ENCODE data around the gene TLX3. TPM values are rescaled to one million over a fixed set of nuclear protein-coding genes. Genes with fewer than 3 reads are reported as not detected.

TLX3 gene
- total and polyA plus RNA-seq, 2 of the 4 experiments (the other 2 are of a cell fraction) = not detected

- in situ Hi-C loops (cut with MboI; ENCODE audit: low sequenced_read_pairs) (loop anchor here (5.0 to 25.0 kb wide), 2 partner anchors 343 to 583 kb away; no protein-coding TSS in a partner anchor), intact Hi-C loops (cut with micrococcal nuclease) (no loop called here), dilution Hi-C loops (cut with HindIII; ENCODE audit: low sequenced_read_pairs, unreplicated experiment) (no loop called here)
- no peak overlapping the region for H3K9ac ChIP-seq (ENCODE audit: low read depth, low read length)
- H3K4me3 ChIP-seq (ENCODE audit: insufficient read depth, low read depth, low read length) = no peak overlapping the region
- no peaks in the 10 kb centered on the region for H3K36me3 ChIP-seq (ENCODE audit: control insufficient read depth, insufficient read depth, low read length)
- no peak overlapping the region for H4K8ac ChIP-seq (ENCODE audit: low read depth in 2 of 2, low read length in 2 of 2)
- no peak overlapping the region for H3K56ac ChIP-seq (ENCODE audit: extremely low read depth, insufficient read depth, low read length)
- H4K91ac ChIP-seq (ENCODE audit: insufficient read depth, low read depth, low read length) = no peak overlapping the region
- no peak for TF ChIP-seq MAZ (IDR thresholded peaks at IDR 0.05; ENCODE audit: borderline replicate concordance, low read depth, low read length)
- no peak for TF ChIP-seq USF2 (IDR thresholded peaks at IDR 0.05; ENCODE audit: low read depth, low read length)
- TF ChIP-seq MAFK (IDR thresholded peaks at IDR 0.05; ENCODE audit: low read depth, low read length) = no peak
- no peak for TF ChIP-seq CTCF (conservative IDR thresholded peaks at IDR 0.05; ENCODE audit: low read depth, low read length)
- TF ChIP-seq CEBPB (IDR thresholded peaks at IDR 0.05; ENCODE audit: low read depth, low read length) = no peak
- TF ChIP-seq RAD21 (IDR thresholded peaks at IDR 0.05; ENCODE audit: low read length) = no peak
- no peak for TF ChIP-seq RFX5 (IDR thresholded peaks at IDR 0.05; ENCODE audit: low read depth, low read length)
- no peak for TF ChIP-seq BHLHE40 (IDR thresholded peaks at IDR 0.05; ENCODE audit: low read depth, low read length)
- TF ChIP-seq RCOR1 (IDR thresholded peaks at IDR 0.05; ENCODE audit: insufficient replicate concordance, low read length) = no peak
- no peak for TF ChIP-seq FOS (IDR thresholded peaks at IDR 0.05; ENCODE audit: low read depth, low read length)
- TF ChIP-seq MXI1 (IDR thresholded peaks at IDR 0.05; ENCODE audit: borderline replicate concordance, low read depth, low read length) = no peak
- no peak for TF ChIP-seq NFE2L2 (IDR thresholded peaks at IDR 0.05; ENCODE audit: low read depth, low read length)
- no peak for TF ChIP-seq POLR2A (IDR thresholded peaks at IDR 0.05; ENCODE audit: low read depth, low read length)
- TF ChIP-seq ELK1 (IDR thresholded peaks at IDR 0.05; ENCODE audit: borderline replicate concordance, low read depth, low read length) = no peak
- TF ChIP-seq CHD1 (IDR thresholded peaks at IDR 0.05; ENCODE audit: low read depth, low read length) = no peak
- no peak overlapping the region for H2AFZ ChIP-seq (replicated peaks; ENCODE audit: low read length, poor library complexity)
- no peak overlapping the region for H2BK15ac ChIP-seq (ENCODE audit: low read depth, low read length)
- no peak overlapping the region for H2AK9ac ChIP-seq (replicated peaks; ENCODE audit: low read depth, low read length, poor library complexity)
- no peak overlapping the region for H3K23ac ChIP-seq (ENCODE audit: low read depth, low read length)
- no peak overlapping the region for H3K18ac ChIP-seq (ENCODE audit: low read depth, low read length)
- H3K9me1 ChIP-seq (ENCODE audit: insufficient read depth, low read length) = no peaks in the 10 kb centered on the region
- no peak overlapping the region for H3K4ac ChIP-seq (ENCODE audit: low read depth, low read length)
- DNase-seq (no peak), ATAC-seq (ENCODE audit: low read depth) (no peak)
- no peak overlapping the region for H3K14ac ChIP-seq (replicated peaks; ENCODE audit: low read depth, low read length)
- peaks cover 1% of the 10 kb centered on the region; the same call in 1 of the 2 replicates for H3K9me3 ChIP-seq (ENCODE audit: control insufficient read depth, insufficient read depth, low read length)
- no peak overlapping the region for H2BK5ac ChIP-seq (ENCODE audit: low read depth, low read length, poor library complexity, severe bottlenecking)
- 60% methylated on average over 3 of the region's 8 CpGs; no CpG with 5 or more reads in 1 of the 2 experiments for whole genome bisulfite sequencing, 2 experiments (ENCODE audit: extremely low coverage in 2 of 2, insufficient read length in 1 of 2)
- H2BK120ac ChIP-seq (ENCODE audit: low read depth, low read length) = no peak overlapping the region
- POLR2A ChIA-PET (ENCODE audit: unreplicated experiment) = no interaction called here
- H3K4me1 ChIP-seq (ENCODE audit: control insufficient read depth, insufficient read depth, low read length) = no peaks in the 10 kb centered on the region
- H4K20me1 ChIP-seq (ENCODE audit: insufficient read depth, low read length) = no peaks in the 10 kb centered on the region
- CTCF ChIA-PET = no interaction called here
- H3K27me3 ChIP-seq (ENCODE audit: control insufficient read depth, insufficient read depth, low read length) = peaks cover 36% of the 10 kb centered on the region
- H4K5ac ChIP-seq (ENCODE audit: low read depth, low read length) = no peak overlapping the region
- no peak overlapping the region for H3K27ac ChIP-seq (ENCODE audit: insufficient read depth, low read length)
- no peak overlapping the region for H2AK5ac ChIP-seq (ENCODE audit: low read depth, low read length)
- BruUV-seq (replicated peaks) = no TSS peak
- no peak overlapping the region for H2BK20ac ChIP-seq (ENCODE audit: low read depth, low read length)
- no peaks in the 10 kb centered on the region for H3K79me1 ChIP-seq (ENCODE audit: low read depth in 1 of 2, low read length in 2 of 2)
- no peak overlapping the region for H3K4me2 ChIP-seq (ENCODE audit: low read depth, low read length)
Observed at GRCh38 chr5:171330021-171330420, 21.0 kb downstream of the TLX3 start.
